HepG2 (cell line): ENCODE measurements around the gene GJA5. TPM values are rescaled to one million over a fixed set of nuclear protein-coding genes. Genes with fewer than 3 reads are reported as not detected.

ENCODE experiments used
- AKAP8 ChIP-seq: sonication (generic); formaldehyde crosslinking; IDR thresholded peaks from 2 replicates; pipeline ENCODE4 v1.5.1; 2020; ENCODE audit warnings: mild to moderate bottlenecking, missing genetic modification reagents
- EZH2 ChIP-seq: conservative IDR thresholded peaks from 2 replicates; pipeline ENCODE4 v1.6.1; 2012; ENCODE audit warnings: mild to moderate bottlenecking, low read depth, low read length, moderate library complexity
- FOSL2 ChIP-seq: sonication (generic); formaldehyde crosslinking; IDR thresholded peaks from 2 replicates; pipeline ENCODE4 v1.4.0; 2020; ENCODE audit warnings: missing genetic modification reagents
- FOXP4 ChIP-seq: sonication (generic); formaldehyde crosslinking; IDR thresholded peaks from 2 replicates; pipeline ENCODE4 v1.4.0; 2020; ENCODE audit warnings: missing genetic modification reagents
- HBP1 ChIP-seq: IDR thresholded peaks from 2 replicates; pipeline ENCODE4 v1.6.1; 2016; ENCODE audit warnings: low read depth, control low read depth
- HMG20B ChIP-seq: conservative IDR thresholded peaks from 2 replicates; pipeline ENCODE4 v1.6.1; 2016; ENCODE audit warnings: missing genetic modification reagents, missing compliant biosample characterization
- HOXA3 ChIP-seq: sonication (generic); formaldehyde crosslinking; IDR thresholded peaks from 2 replicates; pipeline ENCODE4 v1.5.0; 2020; ENCODE audit warnings: missing genetic modification reagents
- JUN ChIP-seq: sonication (generic); formaldehyde crosslinking; IDR thresholded peaks from 2 replicates; pipeline ENCODE4 v1.4.0; 2020; ENCODE audit warnings: mild to moderate bottlenecking, missing genetic modification reagents
- KLF15 ChIP-seq: sonication (generic); formaldehyde crosslinking; IDR thresholded peaks from 2 replicates; pipeline ENCODE4 v1.8.1; 2023; ENCODE audit warnings: borderline replicate concordance, mild to moderate bottlenecking, inconsistent platforms, missing genetic modification reagents, mixed read lengths
- KMT2A ChIP-seq: sonication (generic); formaldehyde crosslinking; IDR thresholded peaks from 2 replicates; pipeline ENCODE4 v1.4.0; 2020; ENCODE audit warnings: missing genetic modification reagents
- MZF1 ChIP-seq: sonication (generic); formaldehyde crosslinking; IDR thresholded peaks from 2 replicates; pipeline ENCODE4 v1.8.1; 2023; ENCODE audit warnings: mild to moderate bottlenecking, missing genetic modification reagents, borderline replicate concordance
- NFKB2 ChIP-seq: sonication (generic); formaldehyde crosslinking; IDR thresholded peaks from 2 replicates; pipeline ENCODE4 v1.4.0; 2020; ENCODE audit warnings: missing genetic modification reagents, borderline replicate concordance
- RCOR2 ChIP-seq: IDR thresholded peaks from 2 replicates; pipeline ENCODE4 v1.6.1; 2016; ENCODE audit warnings: missing biosample characterization, missing genetic modification reagents
- ZHX1 ChIP-seq: sonication (generic); formaldehyde crosslinking; IDR thresholded peaks from 2 replicates; pipeline ENCODE4 v1.8.1; 2022; ENCODE audit warnings: low read depth, mild to moderate bottlenecking, missing genetic modification reagents
- ZKSCAN5 ChIP-seq: sonication (generic); formaldehyde crosslinking; IDR thresholded peaks from 2 replicates; pipeline ENCODE4 v1.5.1; 2020; ENCODE audit warnings: mild to moderate bottlenecking, missing genetic modification reagents
- ZNF121 ChIP-seq: sonication (generic); formaldehyde crosslinking; IDR thresholded peaks from 2 replicates; pipeline ENCODE4 v1.5.0; 2020; ENCODE audit warnings: mild to moderate bottlenecking, missing genetic modification reagents
- ZNF326 ChIP-seq: sonication (generic); formaldehyde crosslinking; IDR thresholded peaks from 2 replicates; pipeline ENCODE4 v1.4.0; 2020; ENCODE audit warnings: missing genetic modification reagents, borderline replicate concordance
- ZNF333 ChIP-seq: sonication (generic); formaldehyde crosslinking; IDR thresholded peaks from 2 replicates; pipeline ENCODE4 v1.4.0; 2020; ENCODE audit warnings: mild to moderate bottlenecking, missing genetic modification reagents, borderline replicate concordance
- ZNF441 ChIP-seq: sonication (generic); formaldehyde crosslinking; IDR thresholded peaks from 2 replicates; pipeline ENCODE4 v1.7.0; 2021; ENCODE audit warnings: missing genetic modification reagents, borderline replicate concordance
- ZNF841 ChIP-seq: sonication (generic); formaldehyde crosslinking; IDR thresholded peaks from 2 replicates; pipeline ENCODE4 v1.8.1; 2023; ENCODE audit warnings: missing genetic modification reagents, borderline replicate concordance
- polyA plus RNA-seq, 8 experiments: library from polyadenylated mRNA; depleted of rRNA in 3 of 8; stranded (reverse) in 7 of 8; unstranded in 1 of 8; fragments of >200 nt; fragmentation: Illumina TruSeq in 4 of 8; extraction: Trizol in 4 of 8; gene quantifications; 2 replicates each; pipeline versions ENCODE4 v1.2.1 to v1.2.3, GENCODE V29; 2011 to 2016; ENCODE audit warnings: low read depth in 4 of 8, missing spikeins in 1 of 8, mixed read lengths in 1 of 8; ENCODE audit not compliant: insufficient read depth in 1 of 8
- total RNA-seq, 5 experiments: library from RNA; depleted of rRNA; stranded (reverse); fragments of >200 nt; fragmentation: Illumina TruSeq; extraction: Trizol; gene quantifications; 2 replicates each; pipeline ENCODE4 v1.2.3, GENCODE V29; 2016; ENCODE audit warnings: low read depth in 1 of 5
- TF ChIP-seq, protein P1 (sequence below): sonication (generic); formaldehyde crosslinking; IDR thresholded peaks from 2 replicates; pipeline ENCODE4 v1.4.0; 2020; ENCODE audit warnings: missing genetic modification reagents

GJA5 gene
- total and polyA plus RNA-seq, 2 of the 13 experiments (the other 11 are each of a cell fraction or from before 2014, with no cell fraction given) = not detected

GRCh38 chr1:147717051-147717705, 43.2 kb downstream of the GJA5 start (continued):
- TF ChIP-seq MZF1 (CRISPR knock-in tag) (no peak), ZNF121 (no peak), FOXP4 (CRISPR knock-in tag) (peak; percentile 62), EZH2 (no peak), FOSL2 (CRISPR knock-in tag) (peak; percentile 98), ZNF326 (no peak), HOXA3 (CRISPR knock-in tag) (0 out of 2 replicates have a peak, but pooled peaks have one; percentile 12), JUN (CRISPR knock-in tag) (peak; percentile 84), RCOR2 (peak; percentile 60), AKAP8 (CRISPR knock-in tag) (no peak), ZNF441 (no peak), HMG20B (no peak), ZKSCAN5 (CRISPR knock-in tag) (no peak), KLF15 (no peak), HBP1 (CRISPR knock-in tag) (no peak), NFKB2 (CRISPR knock-in tag) (no peak), ZNF333 (CRISPR knock-in tag) (no peak), KMT2A (CRISPR knock-in tag) (no peak), ZHX1 (CRISPR knock-in tag) (no peak), ZNF841 (CRISPR knock-in tag) (no peak)
- TF ChIP-seq, protein P1, sequence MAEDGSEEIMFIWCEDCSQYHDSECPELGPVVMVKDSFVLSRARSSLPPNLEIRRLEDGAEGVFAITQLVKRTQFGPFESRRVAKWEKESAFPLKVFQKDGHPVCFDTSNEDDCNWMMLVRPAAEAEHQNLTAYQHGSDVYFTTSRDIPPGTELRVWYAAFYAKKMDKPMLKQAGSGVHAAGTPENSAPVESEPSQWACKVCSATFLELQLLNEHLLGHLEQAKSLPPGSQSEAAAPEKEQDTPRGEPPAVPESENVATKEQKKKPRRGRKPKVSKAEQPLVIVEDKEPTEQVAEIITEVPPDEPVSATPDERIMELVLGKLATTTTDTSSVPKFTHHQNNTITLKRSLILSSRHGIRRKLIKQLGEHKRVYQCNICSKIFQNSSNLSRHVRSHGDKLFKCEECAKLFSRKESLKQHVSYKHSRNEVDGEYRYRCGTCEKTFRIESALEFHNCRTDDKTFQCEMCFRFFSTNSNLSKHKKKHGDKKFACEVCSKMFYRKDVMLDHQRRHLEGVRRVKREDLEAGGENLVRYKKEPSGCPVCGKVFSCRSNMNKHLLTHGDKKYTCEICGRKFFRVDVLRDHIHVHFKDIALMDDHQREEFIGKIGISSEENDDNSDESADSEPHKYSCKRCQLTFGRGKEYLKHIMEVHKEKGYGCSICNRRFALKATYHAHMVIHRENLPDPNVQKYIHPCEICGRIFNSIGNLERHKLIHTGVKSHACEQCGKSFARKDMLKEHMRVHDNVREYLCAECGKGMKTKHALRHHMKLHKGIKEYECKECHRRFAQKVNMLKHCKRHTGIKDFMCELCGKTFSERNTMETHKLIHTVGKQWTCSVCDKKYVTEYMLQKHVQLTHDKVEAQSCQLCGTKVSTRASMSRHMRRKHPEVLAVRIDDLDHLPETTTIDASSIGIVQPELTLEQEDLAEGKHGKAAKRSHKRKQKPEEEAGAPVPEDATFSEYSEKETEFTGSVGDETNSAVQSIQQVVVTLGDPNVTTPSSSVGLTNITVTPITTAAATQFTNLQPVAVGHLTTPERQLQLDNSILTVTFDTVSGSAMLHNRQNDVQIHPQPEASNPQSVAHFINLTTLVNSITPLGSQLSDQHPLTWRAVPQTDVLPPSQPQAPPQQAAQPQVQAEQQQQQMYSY (CRISPR knock-in tag) = no peak
